DOHH2 (cell line): ENCODE measurements around the gene PPP2R5E.

Experiments
- CTCF ChIP-seq: fragments of 200-600 bp; sonication (generic); IDR thresholded peaks from one replicate; pipeline ENCODE4 v1.5.1; 2014; ENCODE audit warnings: antibody characterized with exemption, mild to moderate bottlenecking, low read depth, low read length; ENCODE audit not compliant: poor library complexity, severe bottlenecking
- EZH2phosphoT487 ChIP-seq: fragments of 200-600 bp; sonication (generic); IDR thresholded peaks from 2 replicates; pipeline ENCODE4 v1.6.1; 2017; ENCODE audit warnings: borderline replicate concordance, mild to moderate bottlenecking, antibody characterized with exemption, low read length, moderate library complexity, mixed read lengths

- TF ChIP-seq CTCF (no peak), EZH2phosphoT487 (no peak)
Observed at GRCh38 chr14:63401646-63402045, 141.5 kb downstream of the PPP2R5E start.
